Measurements from ENCODE around the gene DGKQ.
A peak's percentile ranks its signal among the peaks of the same experiment; 100 is the strongest.

The DGKQ gene

GRCh38 chr4:973431-974397 lies at the start of gene DGKQ:
Gene DGKQ (minus strand): TSS chr4:973569. CDS start chr4:973482, 87 bp downstream.
- Histone ChIP-seq H3K9me3 (ENCODE audit: control insufficient read depth in 1 of 2, low read length in 2 of 2) (no peaks in the 10 kb centered on the region), H3K4me3 (ENCODE audit: low read depth in 1 of 2, low read length in 2 of 2) (peak within 1 kb of the TSS; percentile 73 to 79), H3K27me3 (ENCODE audit: control insufficient read depth in 1 of 2, insufficient read depth in 2 of 2, low read length in 2 of 2) (no peaks in the 10 kb centered on the region), H3K36me3 (ENCODE audit: control insufficient read depth in 1 of 2, insufficient read depth in 2 of 2, low read length in 2 of 2) (no peaks in the 10 kb centered on the region), H3K4me1 (ENCODE audit: control insufficient read depth in 1 of 2, insufficient read depth in 2 of 2, low read length in 2 of 2) (peaks cover 18 to 30% of the 10 kb centered on the region in 2 donors), H3K27ac (ENCODE audit: low read depth, low read length) (peak within 1 kb of the TSS; percentile 23), H3K9ac (ENCODE audit: low read depth in 1 of 2, low read length in 2 of 2) (peak within 1 kb of the TSS; percentile 72 to 81)

GRCh38 chr4:1022739-1023066 lies 49.3 kb upstream of the DGKQ start:
- Histone ChIP-seq H3K9ac (ENCODE audit: low read depth in 1 of 2, low read length in 2 of 2) (no peak overlapping the region), H3K4me1 (ENCODE audit: control insufficient read depth in 1 of 2, insufficient read depth in 2 of 2, low read length in 2 of 2) (peaks cover 5 to 20% of the 10 kb centered on the region in 2 donors), H3K9me3 (ENCODE audit: control insufficient read depth in 1 of 2, low read length in 2 of 2) (no peaks in the 10 kb centered on the region), H3K36me3 (ENCODE audit: control insufficient read depth in 1 of 2, insufficient read depth in 2 of 2, low read length in 2 of 2) (peaks cover 3 to 12% of the 10 kb centered on the region in 2 donors), H3K27ac (ENCODE audit: low read depth, low read length) (no peak overlapping the region), H3K27me3 (ENCODE audit: control insufficient read depth in 1 of 2, insufficient read depth in 2 of 2, low read length in 2 of 2) (peaks cover 0 to 3% of the 10 kb centered on the region in 2 donors), H3K4me3 (ENCODE audit: low read depth in 1 of 2, low read length in 2 of 2) (no peak overlapping the region)

- H3K4me1 ChIP-seq (ENCODE audit: control insufficient read depth in 1 of 2, insufficient read depth in 2 of 2, low read length in 2 of 2): peaks cover 5 to 20% of the 10 kb centered on the region in 2 donors
- H3K27ac ChIP-seq (ENCODE audit: low read depth, low read length): no peak overlapping the region
- H3K4me3 ChIP-seq (ENCODE audit: low read depth in 1 of 2, low read length in 2 of 2): peak overlapping the region in 1 of 2 donors; percentile 16
- no peaks in the 10 kb centered on the region for H3K9me3 ChIP-seq (ENCODE audit: control insufficient read depth in 1 of 2, low read length in 2 of 2)
- H3K9ac ChIP-seq (ENCODE audit: low read depth in 1 of 2, low read length in 2 of 2): no peak overlapping the region
- H3K36me3 ChIP-seq (ENCODE audit: control insufficient read depth in 1 of 2, insufficient read depth in 2 of 2, low read length in 2 of 2): peaks cover 3 to 12% of the 10 kb centered on the region in 2 donors
- no peaks in the 10 kb centered on the region for H3K27me3 ChIP-seq (ENCODE audit: control insufficient read depth in 1 of 2, insufficient read depth in 2 of 2, low read length in 2 of 2)
These were observed 48.8 kb upstream of the DGKQ start for GRCh38 chr4:1022051-1022738.

- H3K27ac ChIP-seq (ENCODE audit: low read depth, low read length): no peak overlapping the region
- no peak overlapping the region for H3K9ac ChIP-seq (ENCODE audit: low read depth in 1 of 2, low read length in 2 of 2)
- peaks cover 3 to 12% of the 10 kb centered on the region in 2 donors for H3K36me3 ChIP-seq (ENCODE audit: control insufficient read depth in 1 of 2, insufficient read depth in 2 of 2, low read length in 2 of 2)
These were observed 48.1 kb upstream of the DGKQ start for GRCh38 chr4:1021386-1022050.

GRCh38 chr4:1019729-1020470 lies 46.5 kb upstream of the DGKQ start:
- no peak overlapping the region for H3K4me3 ChIP-seq (ENCODE audit: low read depth in 1 of 2, low read length in 2 of 2)
- H3K4me1 ChIP-seq (ENCODE audit: control insufficient read depth in 1 of 2, insufficient read depth in 2 of 2, low read length in 2 of 2): peaks cover 0 to 6% of the 10 kb centered on the region in 2 donors
- H3K36me3 ChIP-seq (ENCODE audit: control insufficient read depth in 1 of 2, insufficient read depth in 2 of 2, low read length in 2 of 2): peaks cover 0 to 3% of the 10 kb centered on the region in 2 donors
- no peak overlapping the region for H3K9ac ChIP-seq (ENCODE audit: low read depth in 1 of 2, low read length in 2 of 2)
- H3K27me3 ChIP-seq (ENCODE audit: control insufficient read depth in 1 of 2, insufficient read depth in 2 of 2, low read length in 2 of 2): no peaks in the 10 kb centered on the region
- no peaks in the 10 kb centered on the region for H3K9me3 ChIP-seq (ENCODE audit: control insufficient read depth in 1 of 2, low read length in 2 of 2)
- H3K27ac ChIP-seq (ENCODE audit: low read depth, low read length): no peak overlapping the region

More at GRCh38 chr4:1021386-1022050, 48.1 kb upstream of the DGKQ start:
- Histone ChIP-seq H3K4me3 (ENCODE audit: low read depth in 1 of 2, low read length in 2 of 2) (no peak overlapping the region), H3K4me1 (ENCODE audit: control insufficient read depth in 1 of 2, insufficient read depth in 2 of 2, low read length in 2 of 2) (peaks cover 5 to 20% of the 10 kb centered on the region in 2 donors), H3K27me3 (ENCODE audit: control insufficient read depth in 1 of 2, insufficient read depth in 2 of 2, low read length in 2 of 2) (no peaks in the 10 kb centered on the region), H3K9me3 (ENCODE audit: control insufficient read depth in 1 of 2, low read length in 2 of 2) (no peaks in the 10 kb centered on the region)

GRCh38 chr4:1019320-1019719 lies 46.0 kb upstream of the DGKQ start:
- no peak overlapping the region for H3K9ac ChIP-seq (ENCODE audit: low read depth in 1 of 2, low read length in 2 of 2)

GRCh38 chr4:1018147-1019020 lies 45.0 kb upstream of the DGKQ start:
- Histone ChIP-seq H3K4me3 (ENCODE audit: low read depth in 1 of 2, low read length in 2 of 2) (no peak overlapping the region), H3K4me1 (ENCODE audit: control insufficient read depth in 1 of 2, insufficient read depth in 2 of 2, low read length in 2 of 2) (peaks cover 0 to 6% of the 10 kb centered on the region in 2 donors), H3K9ac (ENCODE audit: low read depth in 1 of 2, low read length in 2 of 2) (no peak overlapping the region), H3K27ac (ENCODE audit: low read depth, low read length) (no peak overlapping the region), H3K27me3 (ENCODE audit: control insufficient read depth in 1 of 2, insufficient read depth in 2 of 2, low read length in 2 of 2) (no peaks in the 10 kb centered on the region), H3K36me3 (ENCODE audit: control insufficient read depth in 1 of 2, insufficient read depth in 2 of 2, low read length in 2 of 2) (no peaks in the 10 kb centered on the region), H3K9me3 (ENCODE audit: control insufficient read depth in 1 of 2, low read length in 2 of 2) (no peaks in the 10 kb centered on the region)

More at GRCh38 chr4:1019320-1019719, 46.0 kb upstream of the DGKQ start:
- Histone ChIP-seq H3K27me3 (ENCODE audit: control insufficient read depth in 1 of 2, insufficient read depth in 2 of 2, low read length in 2 of 2) (no peaks in the 10 kb centered on the region), H3K4me1 (ENCODE audit: control insufficient read depth in 1 of 2, insufficient read depth in 2 of 2, low read length in 2 of 2) (peaks cover 0 to 6% of the 10 kb centered on the region in 2 donors), H3K9me3 (ENCODE audit: control insufficient read depth in 1 of 2, low read length in 2 of 2) (no peaks in the 10 kb centered on the region), H3K36me3 (ENCODE audit: control insufficient read depth in 1 of 2, insufficient read depth in 2 of 2, low read length in 2 of 2) (no peaks in the 10 kb centered on the region), H3K4me3 (ENCODE audit: low read depth in 1 of 2, low read length in 2 of 2) (no peak overlapping the region), H3K27ac (ENCODE audit: low read depth, low read length) (no peak overlapping the region)

- no peak overlapping the region for H3K27ac ChIP-seq (ENCODE audit: low read depth, low read length)
- peaks cover 0 to 6% of the 10 kb centered on the region in 2 donors for H3K4me1 ChIP-seq (ENCODE audit: control insufficient read depth in 1 of 2, insufficient read depth in 2 of 2, low read length in 2 of 2)
- H3K27me3 ChIP-seq (ENCODE audit: control insufficient read depth in 1 of 2, insufficient read depth in 2 of 2, low read length in 2 of 2): no peaks in the 10 kb centered on the region
- no peak overlapping the region for H3K4me3 ChIP-seq (ENCODE audit: low read depth in 1 of 2, low read length in 2 of 2)
- H3K9me3 ChIP-seq (ENCODE audit: control insufficient read depth in 1 of 2, low read length in 2 of 2): no peaks in the 10 kb centered on the region
- no peaks in the 10 kb centered on the region for H3K36me3 ChIP-seq (ENCODE audit: control insufficient read depth in 1 of 2, insufficient read depth in 2 of 2, low read length in 2 of 2)
- no peak overlapping the region for H3K9ac ChIP-seq (ENCODE audit: low read depth in 1 of 2, low read length in 2 of 2)
These were observed 44.3 kb upstream of the DGKQ start for GRCh38 chr4:1017706-1018105.

GRCh38 chr4:1017211-1017610 lies 43.8 kb upstream of the DGKQ start:
- no peak overlapping the region for H3K4me3 ChIP-seq (ENCODE audit: low read depth in 1 of 2, low read length in 2 of 2)
- peaks cover 0 to 2% of the 10 kb centered on the region in 2 donors for H3K4me1 ChIP-seq (ENCODE audit: control insufficient read depth in 1 of 2, insufficient read depth in 2 of 2, low read length in 2 of 2)

More at GRCh38 chr4:1017211-1017610, 43.8 kb upstream of the DGKQ start:
- H3K9ac ChIP-seq (ENCODE audit: low read depth in 1 of 2, low read length in 2 of 2): no peak overlapping the region
- no peak overlapping the region for H3K27ac ChIP-seq (ENCODE audit: low read depth, low read length)
- H3K36me3 ChIP-seq (ENCODE audit: control insufficient read depth in 1 of 2, insufficient read depth in 2 of 2, low read length in 2 of 2): no peaks in the 10 kb centered on the region
- H3K27me3 ChIP-seq (ENCODE audit: control insufficient read depth in 1 of 2, insufficient read depth in 2 of 2, low read length in 2 of 2): no peaks in the 10 kb centered on the region
- H3K9me3 ChIP-seq (ENCODE audit: control insufficient read depth in 1 of 2, low read length in 2 of 2): no peaks in the 10 kb centered on the region

Measured in duodenal mucosa (tissue), 2 donors.